ENCODE data around the gene ABCF1. TPM values are rescaled to one million over a fixed set of nuclear protein-coding genes. Genes with fewer than 3 reads are reported as not detected.

The ABCF1 gene
- total RNA-seq, 1 experiment from 2014 or later, result 94.9 TPM

DNA sequence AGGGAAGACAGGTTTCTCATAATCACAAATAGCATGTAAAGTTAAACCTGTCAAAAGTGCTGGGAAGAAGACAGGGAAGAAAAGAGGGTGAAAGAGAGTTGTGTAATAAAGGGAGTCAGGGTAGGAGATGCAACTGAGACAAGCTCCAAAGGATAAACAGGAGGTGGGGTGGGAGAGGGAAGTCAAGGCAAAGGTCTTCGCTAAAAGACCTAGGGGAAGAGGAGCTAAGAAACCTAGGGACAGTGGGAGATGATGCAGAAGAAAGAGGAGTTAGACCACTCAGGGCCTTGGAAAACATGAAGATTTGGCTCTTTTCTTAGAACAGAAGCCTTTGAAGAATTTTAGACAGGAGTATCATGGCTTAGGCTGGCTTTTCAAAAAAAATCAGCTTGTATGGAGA lies 7.1 kb upstream of the ABCF1 start:
- DNase-seq (ENCODE audit: low read depth, low spot score), result no peak
- no peak for ATAC-seq
- Histone ChIP-seq H3K27me3 (ENCODE audit: control insufficient read depth, insufficient read depth, low read length) (no peaks in the 10 kb centered on the region), H3K36me3 (ENCODE audit: control insufficient read depth, insufficient read depth, low read length) (peaks cover 3% of the 10 kb centered on the region), H3K4me3 (ENCODE audit: low read depth in 2 of 2, low read length in 2 of 2) (no peak overlapping the region), H3K4me1 (ENCODE audit: control insufficient read depth, insufficient read depth, low read length) (no peaks in the 10 kb centered on the region), H3K27ac (ENCODE audit: low read length) (no peak overlapping the region), H3K9me3 (ENCODE audit: control insufficient read depth, insufficient read depth, low read depth, low read length) (no peaks in the 10 kb centered on the region)
- intact Hi-C loops (cut with micrococcal nuclease; ENCODE audit: unreplicated experiment), result no loop called here
- TF ChIP-seq POLR2AphosphoS5 (IDR thresholded peaks at IDR 0.05; ENCODE audit: low read depth, low read length) (0 out of 2 replicates have a peak, but pooled peaks have one; percentile 25), SIN3A (IDR thresholded peaks at IDR 0.05; ENCODE audit: borderline replicate concordance, insufficient read depth, low read depth, low read length) (no peak)
- in situ Hi-C loops (cut with HindIII; ENCODE audit: low pct_unique_long_range_greater_than_20kb, low sequenced_read_pairs), result no loop called here
- POLR2A ChIA-PET, result no interaction called here
- CTCF ChIA-PET, result no interaction called here
- no TSS peak for BruUV-seq (replicated peaks)

DNA sequence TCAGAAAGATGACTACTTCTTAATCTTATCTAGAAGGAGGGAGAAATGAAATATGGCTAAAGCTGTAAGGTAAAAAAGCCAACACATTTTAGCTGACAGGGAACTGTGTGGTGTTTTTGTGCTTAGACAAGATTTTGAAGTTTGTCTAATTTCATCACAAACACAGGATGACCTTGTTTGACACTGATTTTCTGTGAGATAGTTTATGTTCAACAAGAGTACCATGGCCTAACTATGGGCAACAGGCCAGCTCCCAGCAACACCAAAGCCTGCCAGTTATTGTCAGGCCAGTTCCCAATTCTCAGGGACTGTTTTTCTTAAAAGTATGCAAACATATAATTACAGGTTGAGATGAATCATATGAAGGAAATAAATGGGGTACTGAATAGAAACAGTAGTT lies 5.5 kb upstream of the ABCF1 start:
- BruUV-seq (replicated peaks), result no TSS peak

More for the DNA sequence above, 5.5 kb upstream of the ABCF1 start:
- Histone ChIP-seq H3K27me3 (ENCODE audit: control insufficient read depth, insufficient read depth, low read length) (no peaks in the 10 kb centered on the region), H3K27ac (ENCODE audit: low read length) (no peak overlapping the region), H3K4me1 (ENCODE audit: control insufficient read depth, insufficient read depth, low read length) (0 out of 2 replicates have a peak, but pooled peaks cover 8% of the 10 kb centered on the region), H3K9me3 (ENCODE audit: control insufficient read depth, insufficient read depth, low read depth, low read length) (no peaks in the 10 kb centered on the region), H3K36me3 (ENCODE audit: control insufficient read depth, insufficient read depth, low read length) (peaks cover 3% of the 10 kb centered on the region), H3K4me3 (ENCODE audit: low read depth in 2 of 2, low read length in 2 of 2) (no peak overlapping the region)
- intact Hi-C loops (cut with micrococcal nuclease; ENCODE audit: unreplicated experiment), result no loop called here
- no peak for DNase-seq (ENCODE audit: low read depth, low spot score)
- TF ChIP-seq, protein P1, sequence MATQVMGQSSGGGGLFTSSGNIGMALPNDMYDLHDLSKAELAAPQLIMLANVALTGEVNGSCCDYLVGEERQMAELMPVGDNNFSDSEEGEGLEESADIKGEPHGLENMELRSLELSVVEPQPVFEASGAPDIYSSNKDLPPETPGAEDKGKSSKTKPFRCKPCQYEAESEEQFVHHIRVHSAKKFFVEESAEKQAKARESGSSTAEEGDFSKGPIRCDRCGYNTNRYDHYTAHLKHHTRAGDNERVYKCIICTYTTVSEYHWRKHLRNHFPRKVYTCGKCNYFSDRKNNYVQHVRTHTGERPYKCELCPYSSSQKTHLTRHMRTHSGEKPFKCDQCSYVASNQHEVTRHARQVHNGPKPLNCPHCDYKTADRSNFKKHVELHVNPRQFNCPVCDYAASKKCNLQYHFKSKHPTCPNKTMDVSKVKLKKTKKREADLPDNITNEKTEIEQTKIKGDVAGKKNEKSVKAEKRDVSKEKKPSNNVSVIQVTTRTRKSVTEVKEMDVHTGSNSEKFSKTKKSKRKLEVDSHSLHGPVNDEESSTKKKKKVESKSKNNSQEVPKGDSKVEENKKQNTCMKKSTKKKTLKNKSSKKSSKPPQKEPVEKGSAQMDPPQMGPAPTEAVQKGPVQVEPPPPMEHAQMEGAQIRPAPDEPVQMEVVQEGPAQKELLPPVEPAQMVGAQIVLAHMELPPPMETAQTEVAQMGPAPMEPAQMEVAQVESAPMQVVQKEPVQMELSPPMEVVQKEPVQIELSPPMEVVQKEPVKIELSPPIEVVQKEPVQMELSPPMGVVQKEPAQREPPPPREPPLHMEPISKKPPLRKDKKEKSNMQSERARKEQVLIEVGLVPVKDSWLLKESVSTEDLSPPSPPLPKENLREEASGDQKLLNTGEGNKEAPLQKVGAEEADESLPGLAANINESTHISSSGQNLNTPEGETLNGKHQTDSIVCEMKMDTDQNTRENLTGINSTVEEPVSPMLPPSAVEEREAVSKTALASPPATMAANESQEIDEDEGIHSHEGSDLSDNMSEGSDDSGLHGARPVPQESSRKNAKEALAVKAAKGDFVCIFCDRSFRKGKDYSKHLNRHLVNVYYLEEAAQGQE (IDR thresholded peaks at IDR 0.05; ENCODE audit: insufficient read depth in 1 of 2, low read depth in 2 of 2, low read length in 1 of 2), result no peak
- TF ChIP-seq, protein P2, sequence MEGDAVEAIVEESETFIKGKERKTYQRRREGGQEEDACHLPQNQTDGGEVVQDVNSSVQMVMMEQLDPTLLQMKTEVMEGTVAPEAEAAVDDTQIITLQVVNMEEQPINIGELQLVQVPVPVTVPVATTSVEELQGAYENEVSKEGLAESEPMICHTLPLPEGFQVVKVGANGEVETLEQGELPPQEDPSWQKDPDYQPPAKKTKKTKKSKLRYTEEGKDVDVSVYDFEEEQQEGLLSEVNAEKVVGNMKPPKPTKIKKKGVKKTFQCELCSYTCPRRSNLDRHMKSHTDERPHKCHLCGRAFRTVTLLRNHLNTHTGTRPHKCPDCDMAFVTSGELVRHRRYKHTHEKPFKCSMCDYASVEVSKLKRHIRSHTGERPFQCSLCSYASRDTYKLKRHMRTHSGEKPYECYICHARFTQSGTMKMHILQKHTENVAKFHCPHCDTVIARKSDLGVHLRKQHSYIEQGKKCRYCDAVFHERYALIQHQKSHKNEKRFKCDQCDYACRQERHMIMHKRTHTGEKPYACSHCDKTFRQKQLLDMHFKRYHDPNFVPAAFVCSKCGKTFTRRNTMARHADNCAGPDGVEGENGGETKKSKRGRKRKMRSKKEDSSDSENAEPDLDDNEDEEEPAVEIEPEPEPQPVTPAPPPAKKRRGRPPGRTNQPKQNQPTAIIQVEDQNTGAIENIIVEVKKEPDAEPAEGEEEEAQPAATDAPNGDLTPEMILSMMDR (IDR thresholded peaks at IDR 0.05), result no peak
- TF ChIP-seq SIN3A (IDR thresholded peaks at IDR 0.05; ENCODE audit: borderline replicate concordance, insufficient read depth, low read depth, low read length) (no peak), TCF7L2 (IDR thresholded peaks at IDR 0.05; ENCODE audit: low read depth, low read length) (no peak), POLR2AphosphoS5 (IDR thresholded peaks at IDR 0.05; ENCODE audit: low read depth, low read length) (no peak)
- CTCF ChIA-PET, result interaction anchor here (0.6 kb wide), 1 partner anchor 912 kb away, joined by 3 read pairs; no protein-coding TSS in a partner anchor
- no peak for ATAC-seq
- in situ Hi-C loops (cut with HindIII; ENCODE audit: low pct_unique_long_range_greater_than_20kb, low sequenced_read_pairs), result no loop called here
- POLR2A ChIA-PET, result interaction anchor here (0.7 to 1.8 kb wide), 2 partner anchors 8 to 95 kb away, joined by 3 to 6 read pairs; partner anchors contain the start of gene PRR3
